ENCODE results near the gene LPIN1. TPM values are rescaled to one million over a fixed set of nuclear protein-coding genes. Genes with fewer than 3 reads are reported as not detected.

LPIN1 gene
- total RNA-seq, 1 donor from 2014 or later = 18.8 TPM

DNA sequence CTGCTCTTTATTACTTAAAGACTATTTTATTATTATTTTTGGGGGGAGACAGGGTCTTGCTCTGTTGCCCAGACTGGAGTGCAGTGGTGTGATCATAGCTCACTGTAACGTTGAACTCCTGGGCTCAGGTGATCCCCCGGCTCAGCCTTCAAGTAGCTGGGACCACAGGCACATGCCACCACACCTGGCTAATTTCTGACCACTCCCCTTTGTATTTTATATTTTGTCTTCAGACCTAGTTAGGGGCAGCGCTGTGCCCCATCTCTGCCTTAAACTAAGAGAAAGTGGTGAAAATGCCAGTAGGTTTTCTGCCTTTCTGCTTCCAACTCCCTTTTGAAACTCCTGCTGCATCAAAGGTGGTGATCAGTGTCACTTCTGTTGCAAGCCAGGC lies 82.5 kb downstream of the LPIN1 start:
- Histone ChIP-seq H3K27ac (ENCODE audit: low read depth, low read length) (no peak overlapping the region), H3K9me3 (ENCODE audit: control insufficient read depth in 3 of 3, low read length in 3 of 3) (no peaks in the 10 kb centered on the region), H3K4me3 (ENCODE audit: low read length in 3 of 3) (peak overlapping the region in 1 of 3 donors; percentile 67), H3K27me3 (ENCODE audit: control insufficient read depth in 3 of 3, insufficient read depth in 3 of 3, low read length in 3 of 3) (no peaks in the 10 kb centered on the region), H3K36me3 (ENCODE audit: control insufficient read depth in 3 of 3, insufficient read depth in 3 of 3, low read length in 3 of 3) (peaks cover 13 to 16% (median 14%) of the 10 kb centered on the region in 3 donors), H3K9ac (ENCODE audit: low read depth in 1 of 3, low read length in 3 of 3) (no peak overlapping the region), H3K4me1 (ENCODE audit: control insufficient read depth in 3 of 3, insufficient read depth in 3 of 3, low read length in 3 of 3) (peaks cover 15 to 26% (median 24%) of the 10 kb centered on the region in 3 donors)

GRCh38 chr2:11829324-11829946 lies 83.0 kb downstream of the LPIN1 start:
- peaks cover 15 to 24% (median 21%) of the 10 kb centered on the region in 3 donors for H3K4me1 ChIP-seq (ENCODE audit: control insufficient read depth in 3 of 3, insufficient read depth in 3 of 3, low read length in 3 of 3)
- peak overlapping the region; percentile 59 for H3K27ac ChIP-seq (ENCODE audit: low read depth, low read length)
- H3K27me3 ChIP-seq (ENCODE audit: control insufficient read depth in 3 of 3, insufficient read depth in 3 of 3, low read length in 3 of 3) = no peaks in the 10 kb centered on the region
- H3K9me3 ChIP-seq (ENCODE audit: control insufficient read depth in 3 of 3, low read length in 3 of 3) = no peaks in the 10 kb centered on the region
- peaks cover 11 to 14% (median 12%) of the 10 kb centered on the region in 3 donors for H3K36me3 ChIP-seq (ENCODE audit: control insufficient read depth in 3 of 3, insufficient read depth in 3 of 3, low read length in 3 of 3)
- peak overlapping the region; percentile 16 to 74 (median 51) for H3K9ac ChIP-seq (ENCODE audit: low read depth in 1 of 3, low read length in 3 of 3)
- peak overlapping the region; percentile 56 to 67 (median 67) for H3K4me3 ChIP-seq (ENCODE audit: low read length in 3 of 3)

DNA sequence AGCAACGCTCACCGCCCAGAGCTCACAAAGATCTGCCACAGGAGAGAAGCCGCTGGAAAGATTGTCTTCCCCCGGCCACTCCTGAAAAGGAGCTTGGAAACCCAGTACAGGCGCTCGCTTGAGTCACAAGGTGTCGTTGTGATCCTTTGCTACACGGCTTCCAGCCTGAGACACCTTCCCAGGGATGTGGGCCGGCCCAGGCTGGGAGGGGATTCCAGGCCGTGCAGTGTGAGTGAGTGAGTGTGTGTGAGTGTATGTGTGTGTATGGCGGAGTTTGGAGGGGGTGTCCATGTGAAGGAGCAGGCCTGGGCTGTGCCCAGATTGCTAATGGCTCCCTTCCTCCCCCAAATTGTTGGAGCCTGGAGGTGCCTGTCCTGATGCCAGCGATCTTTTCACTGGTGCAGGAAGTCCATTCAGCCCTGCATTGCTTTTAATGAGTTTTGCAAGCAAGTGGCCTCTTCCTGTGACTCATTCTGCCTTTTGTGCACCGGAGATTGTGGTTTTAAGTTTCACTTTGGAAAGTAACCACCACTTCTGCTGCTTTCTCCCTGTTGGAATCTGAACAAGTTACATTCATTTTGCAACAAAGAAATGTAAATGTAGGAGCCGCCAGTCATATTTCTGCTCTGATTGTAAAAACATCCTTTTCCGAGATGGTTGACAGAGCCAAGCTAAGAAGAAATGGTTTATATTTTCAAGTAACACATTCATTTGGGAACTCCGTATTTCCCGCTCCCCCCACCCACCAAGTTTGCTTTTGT lies 83.7 kb downstream of the LPIN1 start:
- peaks cover 14 to 19% (median 15%) of the 10 kb centered on the region in 3 donors for H3K4me1 ChIP-seq (ENCODE audit: control insufficient read depth in 3 of 3, insufficient read depth in 3 of 3, low read length in 3 of 3)
- H3K27ac ChIP-seq (ENCODE audit: low read depth, low read length) = peak overlapping the region; percentile 59
- H3K36me3 ChIP-seq (ENCODE audit: control insufficient read depth in 3 of 3, insufficient read depth in 3 of 3, low read length in 3 of 3) = peaks cover 4 to 7% (median 6%) of the 10 kb centered on the region in 3 donors
- no peaks in the 10 kb centered on the region for H3K9me3 ChIP-seq (ENCODE audit: control insufficient read depth in 3 of 3, low read length in 3 of 3)
- peak overlapping the region; percentile 16 to 74 (median 28) for H3K9ac ChIP-seq (ENCODE audit: low read depth in 1 of 3, low read length in 3 of 3)
- peak overlapping the region; percentile 56 to 67 (median 67) for H3K4me3 ChIP-seq (ENCODE audit: low read length in 3 of 3)
- H3K27me3 ChIP-seq (ENCODE audit: control insufficient read depth in 3 of 3, insufficient read depth in 3 of 3, low read length in 3 of 3) = no peaks in the 10 kb centered on the region

- H3K27me3 ChIP-seq (ENCODE audit: control insufficient read depth in 3 of 3, insufficient read depth in 3 of 3, low read length in 3 of 3) = no peaks in the 10 kb centered on the region
- H3K4me3 ChIP-seq (ENCODE audit: low read length in 3 of 3) = peak overlapping the region in 2 of 3 donors; percentile 67
- peaks cover 0 to 6% (median 4%) of the 10 kb centered on the region in 3 donors for H3K36me3 ChIP-seq (ENCODE audit: control insufficient read depth in 3 of 3, insufficient read depth in 3 of 3, low read length in 3 of 3)
- H3K4me1 ChIP-seq (ENCODE audit: control insufficient read depth in 3 of 3, insufficient read depth in 3 of 3, low read length in 3 of 3) = peaks cover 14 to 18% (median 15%) of the 10 kb centered on the region in 3 donors
- H3K27ac ChIP-seq (ENCODE audit: low read depth, low read length) = peak overlapping the region; percentile 59
- peak overlapping the region in 2 of 3 donors; percentile 28 to 74 for H3K9ac ChIP-seq (ENCODE audit: low read depth in 1 of 3, low read length in 3 of 3)
- H3K9me3 ChIP-seq (ENCODE audit: control insufficient read depth in 3 of 3, low read length in 3 of 3) = no peaks in the 10 kb centered on the region
These were observed 84.4 kb downstream of the LPIN1 start for GRCh38 chr2:11830708-11831301.

GRCh38 chr2:11831415-11831814 lies 85.0 kb downstream of the LPIN1 start:
- Histone ChIP-seq H3K27me3 (ENCODE audit: control insufficient read depth in 3 of 3, insufficient read depth in 3 of 3, low read length in 3 of 3) (no peaks in the 10 kb centered on the region), H3K4me1 (ENCODE audit: control insufficient read depth in 3 of 3, insufficient read depth in 3 of 3, low read length in 3 of 3) (peaks cover 14 to 18% (median 15%) of the 10 kb centered on the region in 3 donors), H3K4me3 (ENCODE audit: low read length in 3 of 3) (no peak overlapping the region), H3K27ac (ENCODE audit: low read depth, low read length) (no peak overlapping the region), H3K9me3 (ENCODE audit: control insufficient read depth in 3 of 3, low read length in 3 of 3) (no peaks in the 10 kb centered on the region), H3K9ac (ENCODE audit: low read depth in 1 of 3, low read length in 3 of 3) (no peak overlapping the region), H3K36me3 (ENCODE audit: control insufficient read depth in 3 of 3, insufficient read depth in 3 of 3, low read length in 3 of 3) (peaks cover 0 to 5% (median 4%) of the 10 kb centered on the region in 3 donors)

DNA sequence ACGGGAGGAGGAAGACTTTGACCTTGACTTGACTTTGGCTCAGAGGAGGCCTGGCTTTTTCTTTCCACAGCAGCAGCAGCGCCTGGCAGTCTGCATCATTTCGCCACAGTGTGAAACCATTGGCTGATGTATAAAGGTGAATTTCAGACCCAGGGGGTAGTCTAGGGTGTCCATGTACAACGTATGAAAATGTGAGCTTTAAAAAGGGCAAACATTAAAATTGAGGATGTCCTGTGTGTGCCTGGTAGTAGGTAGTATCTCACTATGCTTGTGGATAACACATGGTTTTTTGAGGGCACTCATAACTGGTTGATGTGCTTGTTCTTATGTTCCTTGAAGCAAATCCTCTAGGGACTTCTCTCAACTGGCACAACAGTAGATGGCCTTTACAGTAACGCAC lies 86.1 kb downstream of the LPIN1 start:
- Histone ChIP-seq H3K9ac (ENCODE audit: low read depth in 1 of 3, low read length in 3 of 3) (no peak overlapping the region), H3K9me3 (ENCODE audit: control insufficient read depth in 3 of 3, low read length in 3 of 3) (no peaks in the 10 kb centered on the region)

DNA sequence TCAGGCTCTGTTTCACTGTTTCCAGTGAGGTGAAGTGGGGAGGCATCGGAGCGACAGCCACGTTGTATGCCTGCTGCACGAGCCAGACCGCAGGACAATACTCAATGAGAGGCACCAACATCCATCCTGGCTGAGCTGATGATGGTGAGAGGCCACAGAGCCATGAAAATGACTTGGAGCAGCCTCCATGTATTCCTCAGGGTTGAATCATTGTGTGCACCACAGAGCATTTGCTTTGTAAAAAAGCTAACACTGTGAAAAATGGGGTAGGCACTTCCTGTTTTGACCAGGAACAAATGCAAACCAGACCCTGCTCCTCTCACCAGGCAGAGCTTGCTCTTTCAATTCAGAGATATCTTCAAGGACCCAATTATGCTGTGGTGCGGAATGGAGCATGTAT lies 87.2 kb downstream of the LPIN1 start:
- Histone ChIP-seq H3K36me3 (ENCODE audit: control insufficient read depth in 3 of 3, insufficient read depth in 3 of 3, low read length in 3 of 3) (no peaks in the 10 kb centered on the region), H3K4me1 (ENCODE audit: control insufficient read depth in 3 of 3, insufficient read depth in 3 of 3, low read length in 3 of 3) (peaks cover 14 to 18% (median 15%) of the 10 kb centered on the region in 3 donors), H3K27ac (ENCODE audit: low read depth, low read length) (no peak overlapping the region), H3K27me3 (ENCODE audit: control insufficient read depth in 3 of 3, insufficient read depth in 3 of 3, low read length in 3 of 3) (peaks cover 0 to 4% (median 0%) of the 10 kb centered on the region in 3 donors), H3K9me3 (ENCODE audit: control insufficient read depth in 3 of 3, low read length in 3 of 3) (no peaks in the 10 kb centered on the region), H3K9ac (ENCODE audit: low read depth in 1 of 3, low read length in 3 of 3) (no peak overlapping the region), H3K4me3 (ENCODE audit: low read length in 3 of 3) (no peak overlapping the region)

More for the DNA sequence above, 86.1 kb downstream of the LPIN1 start:
- no peaks in the 10 kb centered on the region for H3K36me3 ChIP-seq (ENCODE audit: control insufficient read depth in 3 of 3, insufficient read depth in 3 of 3, low read length in 3 of 3)
- no peaks in the 10 kb centered on the region for H3K27me3 ChIP-seq (ENCODE audit: control insufficient read depth in 3 of 3, insufficient read depth in 3 of 3, low read length in 3 of 3)
- peaks cover 14 to 18% (median 15%) of the 10 kb centered on the region in 3 donors for H3K4me1 ChIP-seq (ENCODE audit: control insufficient read depth in 3 of 3, insufficient read depth in 3 of 3, low read length in 3 of 3)
- H3K4me3 ChIP-seq (ENCODE audit: low read length in 3 of 3) = no peak overlapping the region
- no peak overlapping the region for H3K27ac ChIP-seq (ENCODE audit: low read depth, low read length)

DNA sequence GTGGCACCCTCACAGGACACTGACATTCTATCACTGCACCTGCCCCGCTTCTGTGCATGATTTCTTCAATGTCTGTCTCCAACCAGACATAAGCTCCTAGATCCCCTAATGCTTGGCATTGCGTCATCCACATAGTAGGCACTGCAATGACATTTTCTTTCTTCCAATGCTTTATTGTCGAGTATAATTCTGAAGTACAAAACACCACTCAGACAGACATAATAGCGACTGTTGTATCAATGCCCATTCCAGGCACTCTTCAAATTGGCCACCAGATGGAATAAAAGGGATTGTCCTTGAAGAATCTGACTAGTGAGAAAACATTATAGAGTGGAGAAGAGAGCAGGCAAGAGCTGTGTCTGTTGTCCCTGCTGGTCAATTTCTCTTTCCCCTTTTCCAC lies 89.0 kb downstream of the LPIN1 start:
- no peak overlapping the region for H3K9ac ChIP-seq (ENCODE audit: low read depth in 1 of 3, low read length in 3 of 3)
- H3K36me3 ChIP-seq (ENCODE audit: control insufficient read depth in 3 of 3, insufficient read depth in 3 of 3, low read length in 3 of 3) = no peaks in the 10 kb centered on the region
- no peak overlapping the region for H3K4me3 ChIP-seq (ENCODE audit: low read length in 3 of 3)
- no peak overlapping the region for H3K27ac ChIP-seq (ENCODE audit: low read depth, low read length)
- H3K27me3 ChIP-seq (ENCODE audit: control insufficient read depth in 3 of 3, insufficient read depth in 3 of 3, low read length in 3 of 3) = peaks cover 0 to 4% (median 0%) of the 10 kb centered on the region in 3 donors
- no peaks in the 10 kb centered on the region for H3K9me3 ChIP-seq (ENCODE audit: control insufficient read depth in 3 of 3, low read length in 3 of 3)
- peaks cover 0 to 1% (median under 1%) of the 10 kb centered on the region in 3 donors for H3K4me1 ChIP-seq (ENCODE audit: control insufficient read depth in 3 of 3, insufficient read depth in 3 of 3, low read length in 3 of 3)

GRCh38 chr2:11836647-11837219 lies 90.3 kb downstream of the LPIN1 start:
- Histone ChIP-seq H3K27ac (ENCODE audit: low read depth, low read length) (no peak overlapping the region), H3K9me3 (ENCODE audit: control insufficient read depth in 3 of 3, low read length in 3 of 3) (no peaks in the 10 kb centered on the region), H3K9ac (ENCODE audit: low read depth in 1 of 3, low read length in 3 of 3) (no peak overlapping the region), H3K4me3 (ENCODE audit: low read length in 3 of 3) (no peak overlapping the region), H3K36me3 (ENCODE audit: control insufficient read depth in 3 of 3, insufficient read depth in 3 of 3, low read length in 3 of 3) (no peaks in the 10 kb centered on the region), H3K27me3 (ENCODE audit: control insufficient read depth in 3 of 3, insufficient read depth in 3 of 3, low read length in 3 of 3) (peaks cover 0 to 4% (median 0%) of the 10 kb centered on the region in 3 donors), H3K4me1 (ENCODE audit: control insufficient read depth in 3 of 3, insufficient read depth in 3 of 3, low read length in 3 of 3) (no peaks in the 10 kb centered on the region)
